Fibroblast of skin of left quadriceps (primary cell): ENCODE results near the gene GRAMD1C.
"Not testable (repeated sequence)": the region's sequence is repeated elsewhere in the genome, so short reads cannot be mapped to it uniquely, and the experiment has no call there.

Experiments
- DNase-seq, 2 experiments: peaks; one replicate each; pipeline ENCODE4 v3.0.0-alpha.2; 2013; ENCODE audit warnings: low read depth in 2 of 2

GRAMD1C gene

GRCh38 chr3:113850391-113850790, 11.8 kb downstream of the GRAMD1C start:
- not testable (repeated sequence) for DNase-seq

- no peak for DNase-seq
Measured at GRCh38 chr3:113852506-113852905, 13.9 kb downstream of the GRAMD1C start.

GRCh38 chr3:113867506-113867905, 28.9 kb downstream of the GRAMD1C start:
- DNase-seq, result peak; percentile 7 to 15

- DNase-seq, result no peak
Measured at GRCh38 chr3:113873293-113873692, 34.7 kb downstream of the GRAMD1C start.

- DNase-seq, result no peak
Measured at GRCh38 chr3:113873814-113874526, 35.4 kb downstream of the GRAMD1C start.

- DNase-seq, result no peak
Measured at GRCh38 chr3:113878403-113878802, 39.8 kb downstream of the GRAMD1C start.

- no peak for DNase-seq
Measured at GRCh38 chr3:113885050-113885449, 46.5 kb downstream of the GRAMD1C start.

- no peak for DNase-seq
Measured at GRCh38 chr3:113890256-113890900, 51.8 kb downstream of the GRAMD1C start.

GRCh38 chr3:113894927-113895326, 56.3 kb downstream of the GRAMD1C start:
- no peak for DNase-seq

- DNase-seq, result no peak
Measured at GRCh38 chr3:113895964-113896363, 57.4 kb downstream of the GRAMD1C start.

- no peak for DNase-seq
Measured at GRCh38 chr3:113896930-113897329, 58.3 kb downstream of the GRAMD1C start.

- DNase-seq, result no peak
Measured at GRCh38 chr3:113897373-113897777, 58.8 kb downstream of the GRAMD1C start.

- peak; percentile 22 to 39 for DNase-seq
Measured at GRCh38 chr3:113898892-113899291, 60.3 kb downstream of the GRAMD1C start.

- DNase-seq, result no peak
Measured at GRCh38 chr3:113906568-113907140, 68.1 kb downstream of the GRAMD1C start.

GRCh38 chr3:113908133-113908532, 69.5 kb downstream of the GRAMD1C start:
- no peak for DNase-seq

- peak in 1 of 2 experiments; percentile 6 for DNase-seq
Measured at GRCh38 chr3:113910966-113911365, 72.4 kb downstream of the GRAMD1C start.

- DNase-seq, result peak; percentile 29 to 45
Measured at GRCh38 chr3:113912552-113913236, 74.1 kb downstream of the GRAMD1C start.

- peak; percentile 89 to 90 for DNase-seq
Measured at GRCh38 chr3:113914646-113915045, 76.1 kb downstream of the GRAMD1C start.

- DNase-seq, result no peak
Measured at GRCh38 chr3:113927556-113927955, 89.0 kb downstream of the GRAMD1C start.

GRCh38 chr3:113946831-113947230, 108.2 kb downstream of the GRAMD1C start:
- no peak for DNase-seq

- peak in 1 of 2 experiments; percentile 3 for DNase-seq
Measured at GRCh38 chr3:113947372-113948014, 108.9 kb downstream of the GRAMD1C start, which contains the start of gene ZDHHC23. ZDHHC23 (plus strand) TSS chr3:113948013; CDS start chr3:113948803, 790 bp downstream.
